ENCODE data around the gene OAS3.

The OAS3 gene

GRCh38 chr12:112962561-112962960 is 24.3 kb downstream of the OAS3 start:
- DNase-seq = no peak

GRCh38 chr12:112963227-112963861 is 25.1 kb downstream of the OAS3 start:
- DNase-seq = no peak

GRCh38 chr12:112964067-112964670 is 25.9 kb downstream of the OAS3 start:
- DNase-seq = no peak

- no peak for DNase-seq
These were observed 26.6 kb downstream of the OAS3 start for GRCh38 chr12:112964915-112965314.

- DNase-seq = no peak
These were observed 27.4 kb downstream of the OAS3 start for GRCh38 chr12:112965643-112966042.

GRCh38 chr12:112967306-112967705 is 29.0 kb downstream of the OAS3 start:
- DNase-seq = no peak

GRCh38 chr12:112967858-112968257 is 29.6 kb downstream of the OAS3 start:
- DNase-seq = no peak

- DNase-seq = no peak
These were observed 31.5 kb downstream of the OAS3 start for GRCh38 chr12:112969547-112970306.

- no peak for DNase-seq
These were observed 32.1 kb downstream of the OAS3 start for GRCh38 chr12:112970391-112970790.

GRCh38 chr12:112971248-112971647 is 33.0 kb downstream of the OAS3 start:
- DNase-seq = no peak

- no peak for DNase-seq
These were observed 34.9 kb downstream of the OAS3 start for GRCh38 chr12:112973011-112973735.

- DNase-seq = no peak
These were observed 35.6 kb downstream of the OAS3 start for GRCh38 chr12:112973818-112974231.

GRCh38 chr12:112974904-112975303 is 36.6 kb downstream of the OAS3 start:
- DNase-seq = no peak

- no peak for DNase-seq
These were observed 38.9 kb downstream of the OAS3 start for GRCh38 chr12:112977139-112977538.

- DNase-seq = no peak
These were observed 39.4 kb downstream of the OAS3 start for GRCh38 chr12:112977641-112978040.

GRCh38 chr12:112978163-112979040 is 40.1 kb downstream of the OAS3 start, which contains the start of gene OAS2:
TSS of gene OAS2 (plus strand) at chr12:112978519. CDS start at chr12:112978609, 90 bp downstream.
- no peak for DNase-seq

GRCh38 chr12:112979041-112979680 is 40.9 kb downstream of the OAS3 start:
- DNase-seq = no peak

- no peak for DNase-seq
These were observed 42.4 kb downstream of the OAS3 start for GRCh38 chr12:112980491-112981158.

GRCh38 chr12:112985642-112986290 is 47.5 kb downstream of the OAS3 start:
- DNase-seq = no peak

- no peak for DNase-seq
These were observed 48.1 kb downstream of the OAS3 start for GRCh38 chr12:112986291-112986800.

Measured in NCI-H2081 (cell line).